MM.1S (cell line): ENCODE measurements around the gene AEN.

Experiments used
- DNase-seq: peaks from one replicate; pipeline ENCODE4 v3.0.0-alpha.2; 2015
- H2AFZ ChIP-seq: fragments of 300-600 bp; sonication (generic); 2 replicates; pipeline ENCODE4 v1.6.0; 2016; ENCODE audit warnings: antibody characterized with exemption, low read length
- H3F3A ChIP-seq: fragments of 300-600 bp; sonication (generic); 2 replicates; pipeline ENCODE4 v1.6.1; 2016; ENCODE audit warnings: mild to moderate bottlenecking, antibody characterized with exemption, low read length, moderate library complexity, mixed read lengths; ENCODE audit not compliant: insufficient read depth
- H3K27ac ChIP-seq: fragments of 300-600 bp; sonication (generic); 2 replicates; pipeline ENCODE4 v1.5.1; 2016; ENCODE audit warnings: mild to moderate bottlenecking, low read length
- H3K27me3 ChIP-seq: fragments of 300-600 bp; sonication (generic); replicated peaks from 2 replicates; pipeline ENCODE4 v1.6.0; 2016; ENCODE audit warnings: low read length; ENCODE audit not compliant: insufficient read depth
- H3K36me3 ChIP-seq: fragments of 300-600 bp; sonication (generic); replicated peaks from 2 replicates; pipeline ENCODE4 v1.6.1; 2016; ENCODE audit warnings: mild to moderate bottlenecking, low read length, mixed read lengths; ENCODE audit not compliant: insufficient read depth
- H3K4me1 ChIP-seq: fragments of 300-600 bp; sonication (generic); 2 replicates; pipeline ENCODE4 v1.6.1; 2016; ENCODE audit warnings: low read length, mixed read lengths
- H3K4me2 ChIP-seq: fragments of 300-600 bp; sonication (generic); 2 replicates; pipeline ENCODE4 v1.6.0; 2016; ENCODE audit warnings: low read depth, low read length
- H3K4me3 ChIP-seq: fragments of 300-600 bp; sonication (generic); 2 replicates; pipeline ENCODE4 v1.5.1; 2016; ENCODE audit warnings: low read length, mixed read lengths
- H3K79me2 ChIP-seq: fragments of 300-600 bp; sonication (generic); 2 replicates; pipeline ENCODE4 v1.6.1; 2016; ENCODE audit warnings: mixed run types, low read length, mixed read lengths
- H3K9ac ChIP-seq: fragments of 300-600 bp; sonication (generic); 2 replicates; pipeline ENCODE4 v1.6.1; 2016; ENCODE audit warnings: low read length, mixed read lengths
- H3K9me2 ChIP-seq: fragments of 300-600 bp; sonication (generic); replicated peaks from 2 replicates; pipeline ENCODE4 v1.6.1; 2016; ENCODE audit warnings: mild to moderate bottlenecking, low read length, mixed read lengths; ENCODE audit not compliant: insufficient read depth
- H3K9me3 ChIP-seq: fragments of 300-600 bp; sonication (generic); replicated peaks from 2 replicates; pipeline ENCODE4 v1.6.1; 2016; ENCODE audit warnings: mild to moderate bottlenecking, low read length, mixed read lengths; ENCODE audit not compliant: insufficient read depth
- H4K20me1 ChIP-seq: fragments of 300-600 bp; sonication (generic); 2 replicates; pipeline ENCODE4 v1.6.1; 2016; ENCODE audit warnings: mild to moderate bottlenecking, low read length, moderate library complexity, mixed read lengths; ENCODE audit not compliant: insufficient read depth
- CTCF ChIP-seq: fragments of 300-600 bp; sonication (generic); IDR thresholded peaks from 2 replicates; pipeline ENCODE4 v1.5.1; 2016; ENCODE audit warnings: antibody characterized with exemption, low read length, mixed read lengths
- EZH2 ChIP-seq: fragments of 300-600 bp; sonication (generic); optimal IDR thresholded peaks from 2 replicates; pipeline ENCODE3; 2017; ENCODE audit warnings: low read depth, mild to moderate bottlenecking, antibody characterized with exemption, low read length, mixed read lengths
- EZH2phosphoT487 ChIP-seq: fragments of 300-600 bp; sonication (generic); IDR thresholded peaks from 2 replicates; pipeline ENCODE4 v1.6.1; 2018; ENCODE audit warnings: antibody characterized with exemption, low read length

The AEN gene

GRCh38 chr15:88604381-88605188, 16.6 kb upstream of the AEN start:
- Histone ChIP-seq H3F3A (no peaks in the 10 kb centered on the region), H3K4me3 (no peak overlapping the region), H3K9me2 (no peaks in the 10 kb centered on the region), H3K9ac (no peak overlapping the region), H3K27me3 (peaks cover 31% of the 10 kb centered on the region), H4K20me1 (no peaks in the 10 kb centered on the region), H2AFZ (no peak overlapping the region), H3K4me2 (no peak overlapping the region), H3K9me3 (no peaks in the 10 kb centered on the region), H3K36me3 (no peaks in the 10 kb centered on the region), H3K27ac (no peak overlapping the region), H3K79me2 (no peaks in the 10 kb centered on the region), H3K4me1 (no peaks in the 10 kb centered on the region)
- TF ChIP-seq CTCF (no peak), EZH2phosphoT487 (no peak), EZH2 (no peak)
- DNase-seq: no peak

DNA sequence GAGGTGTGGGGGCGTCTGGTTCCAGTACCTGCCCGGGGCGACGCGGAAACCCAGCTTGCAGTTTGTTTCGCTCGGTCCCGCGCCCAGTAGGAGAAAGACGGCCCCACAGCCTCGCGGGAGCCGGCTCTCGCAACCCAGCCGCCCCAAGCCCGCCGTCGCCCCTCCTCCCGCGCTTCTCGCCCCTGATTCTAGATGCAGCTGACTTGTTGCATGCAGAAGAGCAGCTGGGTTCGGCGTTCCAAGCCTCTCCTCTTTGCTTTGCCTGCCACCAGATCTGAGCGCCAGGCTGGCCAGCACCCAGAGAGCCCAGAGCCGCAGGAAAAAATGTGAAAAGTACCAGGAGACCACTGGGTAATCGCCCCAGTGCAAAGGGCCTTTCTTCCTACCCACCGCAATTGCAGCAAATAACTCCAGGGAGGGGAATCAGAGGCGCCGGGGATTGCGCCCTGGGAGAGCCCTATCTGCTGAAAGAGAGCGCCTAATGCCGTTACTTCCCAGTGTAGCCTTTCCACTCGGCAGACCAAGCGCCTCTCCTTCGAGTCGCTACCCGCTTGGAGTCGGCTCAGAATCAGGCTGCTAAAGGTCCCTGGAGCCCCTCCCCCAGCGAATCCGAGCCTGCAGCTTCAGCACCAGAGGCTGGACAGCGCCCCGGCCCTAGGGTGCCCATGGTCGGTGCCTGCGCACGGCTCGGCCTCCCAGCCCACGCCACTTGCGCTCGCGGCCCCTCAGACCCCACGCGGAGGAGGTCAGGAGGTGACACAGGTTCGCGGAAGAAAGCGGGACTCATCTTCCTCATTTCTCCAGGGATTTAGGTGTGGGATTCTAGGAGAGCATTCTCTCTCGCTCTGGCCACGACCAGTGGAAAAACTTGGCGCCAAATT, 15.7 kb upstream of the AEN start:
- TF ChIP-seq EZH2phosphoT487 (no peak), CTCF (no peak), EZH2 (no peak)
- H4K20me1 ChIP-seq: no peaks in the 10 kb centered on the region
- no peaks in the 10 kb centered on the region for H3K9me3 ChIP-seq
- no peak overlapping the region for H3K4me2 ChIP-seq
- no peak overlapping the region for H3K27ac ChIP-seq
- H3K27me3 ChIP-seq: peaks cover 31% of the 10 kb centered on the region
- H3K9ac ChIP-seq: no peak overlapping the region
- H2AFZ ChIP-seq: no peak overlapping the region
- H3K4me1 ChIP-seq: no peaks in the 10 kb centered on the region
- no peak overlapping the region for H3K4me3 ChIP-seq
- no peaks in the 10 kb centered on the region for H3K79me2 ChIP-seq
- peak; percentile 15 for DNase-seq
- no peaks in the 10 kb centered on the region for H3K36me3 ChIP-seq
- no peaks in the 10 kb centered on the region for H3F3A ChIP-seq
- no peaks in the 10 kb centered on the region for H3K9me2 ChIP-seq

DNA sequence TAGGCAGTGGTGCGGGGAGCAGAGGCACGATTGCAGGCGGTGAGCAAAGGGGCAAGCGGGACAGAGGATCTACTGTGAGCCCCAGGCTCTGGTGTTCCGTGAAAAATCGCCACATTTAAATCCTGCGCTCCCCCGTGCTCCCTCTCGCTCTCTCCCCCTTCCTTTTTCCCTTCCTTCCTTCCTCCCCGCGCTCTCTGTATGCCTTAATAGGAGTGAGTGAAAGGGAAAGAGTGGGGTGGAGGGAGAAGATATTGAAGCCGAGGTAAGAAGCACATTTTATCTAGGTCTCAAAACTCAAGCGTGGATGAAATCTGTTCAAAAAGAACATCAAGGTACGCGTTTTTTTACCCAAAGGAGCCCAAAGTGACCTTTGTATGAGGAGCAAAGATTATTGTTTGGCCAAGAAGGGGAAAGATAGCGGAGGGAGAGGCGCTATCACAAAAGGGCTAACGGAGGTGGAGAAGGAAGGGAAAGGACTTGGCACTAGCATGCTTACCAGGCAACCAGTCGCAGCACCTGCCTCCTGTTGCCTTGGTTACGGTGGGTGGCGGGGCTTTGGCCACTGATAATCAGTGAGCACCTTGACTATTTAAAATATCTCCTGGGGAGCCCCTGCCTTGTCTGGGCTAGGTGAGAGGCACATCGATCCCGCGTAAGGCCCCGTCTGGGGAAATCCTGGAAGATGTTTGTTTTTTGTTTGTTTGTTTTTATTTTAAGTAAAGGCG, 14.9 kb upstream of the AEN start:
- no peak for DNase-seq
- Histone ChIP-seq H3K9me3 (no peaks in the 10 kb centered on the region), H3K79me2 (no peaks in the 10 kb centered on the region), H3K27me3 (peaks cover 31% of the 10 kb centered on the region), H3K36me3 (no peaks in the 10 kb centered on the region), H3K9ac (no peak overlapping the region), H3K27ac (no peak overlapping the region), H4K20me1 (no peaks in the 10 kb centered on the region), H3K4me1 (no peaks in the 10 kb centered on the region), H3F3A (no peaks in the 10 kb centered on the region), H2AFZ (no peak overlapping the region), H3K9me2 (no peaks in the 10 kb centered on the region), H3K4me2 (no peak overlapping the region), H3K4me3 (no peak overlapping the region)
- TF ChIP-seq EZH2 (no peak), CTCF (no peak), EZH2phosphoT487 (no peak)
